IMR-90 (cell line): ENCODE measurements around the gene C16orf74.

ENCODE experiments used
- CHD1 ChIP-seq: IDR thresholded peaks from 2 replicates; pipeline ENCODE4 v1.6.1; 2012; ENCODE audit warnings: low read depth, low read length, improper control_type of control experiment
- CTCF ChIP-seq: conservative IDR thresholded peaks from 2 replicates; pipeline ENCODE4 v1.5.1; 2012; ENCODE audit warnings: mild to moderate bottlenecking, low read depth, low read length, improper control_type of control experiment
- MXI1 ChIP-seq: IDR thresholded peaks from 2 replicates; pipeline ENCODE4 v1.6.1; 2012; ENCODE audit warnings: low read depth, mild to moderate bottlenecking, low read length, moderate library complexity, borderline replicate concordance

- TF ChIP-seq MXI1 (no peak), CTCF (no peak), CHD1 (no peak)
Observed at GRCh38 chr16:85749771-85750145, 1.1 kb downstream of the C16orf74 start.
